Cardiac fibroblast (primary cell): ENCODE data around the gene TSPAN9.

Experiments
- DNase-seq, 2 donors: peaks; one replicate each; pipeline versions ENCODE4 v3.0.0 to v3.0.0-alpha.2; 2010; ENCODE audit warnings: low read depth in 2 of 2
- H3K4me3 ChIP-seq, 2 donors: replicated peaks in 1 of 2; 1 replicate in 1 of 2; 2 replicates in 1 of 2; pipeline ENCODE4 v1.5.1; 2011; ENCODE audit warnings: low read depth in 2 of 2, low read length in 2 of 2, mild to moderate bottlenecking in 2 of 2, moderate library complexity in 1 of 2
- TF ChIP-seq, protein P1 (sequence below): IDR thresholded peaks from one replicate; pipeline ENCODE4 v1.5.1; 2011; ENCODE audit warnings: low read depth, mild to moderate bottlenecking, low read length, inconsistent platforms

The TSPAN9 gene

DNA sequence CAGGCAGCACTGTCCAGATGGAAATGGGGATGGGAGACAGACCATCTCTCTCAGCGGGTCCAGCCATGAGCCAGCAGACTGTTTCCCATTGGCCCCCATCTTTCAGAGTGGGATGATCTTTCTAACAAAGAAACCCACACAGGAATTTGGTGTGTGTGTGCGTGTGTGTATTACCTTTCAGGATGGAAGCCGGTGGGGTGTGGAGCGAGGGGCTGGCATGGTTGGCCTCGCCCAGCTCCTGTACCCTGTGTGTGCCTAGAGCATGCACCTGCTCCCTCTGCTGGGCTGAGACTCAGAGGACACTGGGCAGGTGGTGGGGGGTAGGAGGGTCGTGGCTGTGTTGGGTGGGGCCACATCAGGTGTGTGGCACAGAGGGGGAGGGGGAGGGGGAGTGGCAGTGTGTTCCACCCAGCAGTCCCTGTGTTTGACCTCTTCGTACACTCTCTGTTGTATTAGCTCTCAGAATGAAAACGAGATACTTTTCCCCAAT is 33.0 kb upstream of the TSPAN9 start:
- TF ChIP-seq, protein P1, sequence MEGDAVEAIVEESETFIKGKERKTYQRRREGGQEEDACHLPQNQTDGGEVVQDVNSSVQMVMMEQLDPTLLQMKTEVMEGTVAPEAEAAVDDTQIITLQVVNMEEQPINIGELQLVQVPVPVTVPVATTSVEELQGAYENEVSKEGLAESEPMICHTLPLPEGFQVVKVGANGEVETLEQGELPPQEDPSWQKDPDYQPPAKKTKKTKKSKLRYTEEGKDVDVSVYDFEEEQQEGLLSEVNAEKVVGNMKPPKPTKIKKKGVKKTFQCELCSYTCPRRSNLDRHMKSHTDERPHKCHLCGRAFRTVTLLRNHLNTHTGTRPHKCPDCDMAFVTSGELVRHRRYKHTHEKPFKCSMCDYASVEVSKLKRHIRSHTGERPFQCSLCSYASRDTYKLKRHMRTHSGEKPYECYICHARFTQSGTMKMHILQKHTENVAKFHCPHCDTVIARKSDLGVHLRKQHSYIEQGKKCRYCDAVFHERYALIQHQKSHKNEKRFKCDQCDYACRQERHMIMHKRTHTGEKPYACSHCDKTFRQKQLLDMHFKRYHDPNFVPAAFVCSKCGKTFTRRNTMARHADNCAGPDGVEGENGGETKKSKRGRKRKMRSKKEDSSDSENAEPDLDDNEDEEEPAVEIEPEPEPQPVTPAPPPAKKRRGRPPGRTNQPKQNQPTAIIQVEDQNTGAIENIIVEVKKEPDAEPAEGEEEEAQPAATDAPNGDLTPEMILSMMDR, result no peak
- DNase-seq, result no peak
- no peak overlapping the region for H3K4me3 ChIP-seq

- no peak for DNase-seq
- TF ChIP-seq, protein P1, result no peak
- no peak overlapping the region for H3K4me3 ChIP-seq
Measured at GRCh38 chr12:3045494-3045893, 31.7 kb upstream of the TSPAN9 start.

- DNase-seq, result no peak
- TF ChIP-seq, protein P1, result no peak
- H3K4me3 ChIP-seq, result no peak overlapping the region
Measured at GRCh38 chr12:3045989-3046388, 31.2 kb upstream of the TSPAN9 start.

DNA sequence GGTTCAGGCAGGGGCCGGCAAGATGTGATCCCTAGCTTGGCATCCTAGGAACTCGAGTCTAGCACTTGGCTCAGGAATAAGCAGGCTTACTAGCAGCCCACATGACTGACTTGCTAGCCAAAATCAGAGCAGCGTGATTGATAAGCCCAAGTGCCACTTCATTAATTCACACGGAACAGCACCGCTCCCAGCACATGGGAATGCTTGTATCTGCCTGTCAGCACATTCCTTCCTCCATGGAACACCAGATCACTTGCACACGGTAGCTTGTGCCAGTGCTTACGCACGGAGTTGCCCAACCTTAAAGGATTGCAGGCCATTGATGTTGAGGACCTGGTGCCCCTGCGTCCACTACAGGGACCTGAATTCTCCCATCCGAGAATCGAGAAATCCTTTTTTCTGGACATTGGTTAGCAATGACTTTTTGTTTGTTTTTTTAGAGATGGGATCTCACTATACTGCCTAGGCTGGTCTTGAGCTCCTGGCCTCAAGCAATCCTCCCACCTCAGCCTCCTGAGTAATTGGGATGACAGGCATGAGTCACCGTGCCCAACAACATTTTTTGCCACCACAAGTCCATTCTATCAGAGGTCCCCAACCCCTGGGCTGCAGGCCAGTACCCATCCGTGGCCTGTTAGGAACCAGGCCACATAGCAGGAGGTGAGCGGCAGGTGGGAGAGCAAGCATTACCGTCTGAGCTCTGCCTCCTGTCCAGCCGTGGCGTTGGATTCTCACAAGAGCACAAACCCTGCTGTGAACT is 30.6 kb upstream of the TSPAN9 start:
- no peak overlapping the region for H3K4me3 ChIP-seq
- peak in 1 of 2 donors; percentile 79 for DNase-seq
- TF ChIP-seq, protein P1, result no peak

DNA sequence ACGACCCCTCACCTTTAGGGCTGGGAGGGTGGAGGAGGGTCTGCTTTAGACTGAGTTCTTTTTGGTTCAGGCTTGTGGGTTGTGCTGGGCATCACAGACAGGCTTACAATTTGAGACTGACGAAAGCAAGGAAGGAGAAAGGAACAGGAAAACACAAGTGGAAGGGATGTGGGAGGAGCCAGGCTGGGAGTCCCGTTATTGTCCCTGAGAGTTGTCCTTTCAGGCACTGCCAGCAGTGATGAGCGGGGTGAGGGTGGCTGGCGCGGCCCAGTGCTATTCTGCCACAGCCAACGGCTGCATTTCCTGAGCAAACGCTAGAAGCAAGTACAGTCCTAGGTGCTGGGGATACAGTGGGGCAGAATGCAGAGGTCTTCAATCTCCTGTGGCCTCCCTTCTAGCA is 29.2 kb upstream of the TSPAN9 start:
- TF ChIP-seq, protein P1, result no peak
- no peak for DNase-seq
- H3K4me3 ChIP-seq, result no peak overlapping the region

GRCh38 chr12:3048540-3048939 is 28.6 kb upstream of the TSPAN9 start:
- TF ChIP-seq, protein P1, result no peak
- H3K4me3 ChIP-seq, result no peak overlapping the region
- DNase-seq, result no peak

DNA sequence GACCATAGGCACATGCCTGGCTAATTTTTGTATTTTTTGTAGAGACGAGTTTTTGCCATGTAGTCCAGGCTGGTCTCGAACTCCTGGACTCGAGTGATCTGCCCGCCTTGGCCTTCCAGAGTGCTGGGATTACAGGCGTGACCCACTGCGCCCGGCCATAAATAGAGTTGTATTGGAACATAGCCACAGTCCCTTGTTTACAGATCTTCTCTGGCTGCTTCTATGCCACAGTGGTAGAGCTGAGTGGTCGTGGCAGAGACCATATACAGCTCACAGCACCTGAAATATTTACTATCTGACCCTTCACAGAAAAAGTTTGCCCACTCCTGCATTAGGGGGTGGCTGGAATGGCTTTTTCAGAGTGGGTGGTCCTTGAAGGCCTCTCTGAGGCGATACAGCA is 28.0 kb upstream of the TSPAN9 start:
- TF ChIP-seq, protein P1, result no peak
- no peak for DNase-seq
- no peak overlapping the region for H3K4me3 ChIP-seq
